HG03469 (cell line): Measurements from ENCODE around the gene PHF12.

ENCODE experiments used
- ATAC-seq: cut with Tn5 transposase; IDR thresholded peaks from one replicate; pipeline ENCODE4 v1.9.1; 2021; ENCODE audit warnings: mild to moderate bottlenecking, moderate library complexity, moderate number of reproducible peaks; ENCODE audit not compliant: unreplicated experiment

PHF12 gene

DNA sequence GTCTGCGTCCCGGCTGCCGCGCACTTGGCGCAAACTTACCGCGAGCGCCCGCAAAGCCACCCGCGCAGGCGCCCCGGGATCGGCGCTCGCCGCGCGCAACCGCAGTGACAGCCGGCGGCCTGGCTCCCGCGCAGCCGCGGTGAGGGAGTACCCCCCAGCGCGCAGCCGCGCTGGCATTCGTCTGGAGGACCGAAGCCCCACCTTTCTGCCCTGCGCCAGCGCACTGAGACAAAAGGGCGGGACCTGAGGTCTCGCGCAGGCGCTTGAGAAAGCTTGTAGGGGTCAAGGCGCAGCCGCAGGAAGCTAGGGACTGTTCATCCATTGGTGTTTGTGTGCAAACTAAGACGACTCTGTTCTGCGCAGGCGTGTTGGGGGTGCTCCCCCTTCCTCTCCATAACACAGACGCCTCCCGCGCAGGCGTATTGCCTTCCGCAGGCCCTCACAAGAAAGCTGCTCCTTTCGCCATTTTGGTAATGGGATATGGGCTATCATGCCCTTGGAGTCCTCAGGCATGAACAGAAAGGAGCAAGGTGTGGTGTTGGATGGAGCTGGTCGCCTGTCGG is at the start of gene PHF12:
Gene PHF12 (minus strand): TSS at position 91 of the 563 bp plus-strand sequence. CDS start 558 bp downstream, outside the sequence.
- peak; percentile 57 for ATAC-seq

DNA sequence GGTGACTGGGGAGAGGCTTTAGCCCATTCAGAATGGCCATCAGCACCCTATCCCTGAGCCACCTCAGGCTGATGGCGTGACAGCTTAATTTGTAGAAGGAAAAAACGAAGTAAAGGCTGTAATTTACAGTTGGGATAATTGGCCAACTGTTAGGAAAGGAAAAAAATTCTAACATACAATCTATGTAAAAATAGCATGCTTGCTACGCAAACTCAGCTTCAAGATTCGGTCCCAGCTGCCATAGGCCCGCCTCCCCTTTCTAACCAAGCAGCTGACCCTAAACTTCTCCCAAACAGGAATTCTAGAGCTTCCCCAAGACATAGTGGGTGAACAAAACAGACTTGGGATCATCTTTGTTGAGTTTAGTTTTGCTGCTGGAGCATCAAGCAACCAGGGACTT is 49.7 kb upstream of the PHF12 start:
- ATAC-seq: no peak

DNA sequence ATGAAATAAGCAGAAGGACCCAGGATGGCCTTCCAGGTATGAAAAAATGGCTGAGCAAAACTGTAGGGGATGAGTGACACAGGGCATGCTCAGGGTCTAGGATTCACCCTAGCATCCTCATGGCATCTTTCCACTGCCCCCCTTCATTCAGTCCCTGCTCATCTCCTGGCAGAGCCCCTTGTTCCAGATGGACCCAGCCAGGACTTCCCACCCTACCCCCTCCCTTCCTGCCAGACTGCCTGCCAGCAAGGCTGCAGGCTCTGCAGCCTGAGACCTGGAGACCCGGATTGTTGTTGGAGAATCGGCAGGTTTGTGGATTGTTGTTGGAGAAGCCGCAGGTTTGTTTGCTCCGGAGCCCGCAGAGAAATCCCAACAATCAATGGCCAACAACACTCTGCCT is 47.9 kb upstream of the PHF12 start:
- ATAC-seq: no peak

DNA sequence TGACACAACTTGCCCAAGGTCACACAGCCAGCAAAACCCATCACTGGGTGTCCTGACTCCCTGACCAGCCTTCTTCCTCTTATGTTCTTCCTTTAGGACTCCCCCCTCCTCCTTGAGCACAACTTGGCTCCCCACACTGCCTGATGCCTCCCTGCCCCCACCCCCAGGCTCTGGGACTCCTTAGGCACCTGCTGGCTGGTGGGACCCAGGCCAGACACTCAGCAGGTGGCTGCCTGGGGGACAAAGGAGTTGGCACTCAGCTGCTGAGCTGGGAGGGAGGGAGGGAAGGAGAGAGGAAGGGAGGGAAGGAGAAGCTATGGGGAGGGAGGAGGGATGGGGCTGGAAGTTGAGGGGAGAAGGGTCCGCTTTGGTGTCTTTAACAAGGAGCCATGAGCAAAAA is 46.5 kb upstream of the PHF12 start:
- ATAC-seq: no peak

DNA sequence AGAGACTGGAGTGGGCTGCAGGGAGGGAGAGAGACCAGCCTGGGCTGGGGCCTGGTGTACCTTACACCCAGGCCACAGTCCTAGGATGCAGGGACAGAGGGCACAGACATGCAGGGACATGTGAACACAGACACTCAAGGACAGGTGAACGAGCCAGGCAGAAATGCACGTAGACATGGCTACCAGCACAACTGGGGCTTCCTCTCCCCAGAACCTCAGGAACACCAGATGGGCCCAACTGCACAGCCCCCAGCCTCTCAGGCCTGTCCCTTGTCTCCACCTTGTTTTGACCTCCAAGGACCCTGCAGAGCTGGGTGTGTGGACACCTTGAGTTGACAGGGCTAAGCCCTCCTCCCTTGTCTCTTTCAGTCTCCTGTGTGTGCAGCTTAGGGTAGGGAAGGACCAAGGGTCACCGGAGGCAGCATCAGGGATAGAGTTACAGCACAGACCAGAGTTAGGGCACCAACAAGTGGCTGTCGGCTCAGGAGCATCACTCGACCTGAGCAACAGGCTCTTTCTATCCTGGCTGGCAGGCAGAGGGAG is 45.3 kb upstream of the PHF12 start:
- ATAC-seq: no peak

DNA sequence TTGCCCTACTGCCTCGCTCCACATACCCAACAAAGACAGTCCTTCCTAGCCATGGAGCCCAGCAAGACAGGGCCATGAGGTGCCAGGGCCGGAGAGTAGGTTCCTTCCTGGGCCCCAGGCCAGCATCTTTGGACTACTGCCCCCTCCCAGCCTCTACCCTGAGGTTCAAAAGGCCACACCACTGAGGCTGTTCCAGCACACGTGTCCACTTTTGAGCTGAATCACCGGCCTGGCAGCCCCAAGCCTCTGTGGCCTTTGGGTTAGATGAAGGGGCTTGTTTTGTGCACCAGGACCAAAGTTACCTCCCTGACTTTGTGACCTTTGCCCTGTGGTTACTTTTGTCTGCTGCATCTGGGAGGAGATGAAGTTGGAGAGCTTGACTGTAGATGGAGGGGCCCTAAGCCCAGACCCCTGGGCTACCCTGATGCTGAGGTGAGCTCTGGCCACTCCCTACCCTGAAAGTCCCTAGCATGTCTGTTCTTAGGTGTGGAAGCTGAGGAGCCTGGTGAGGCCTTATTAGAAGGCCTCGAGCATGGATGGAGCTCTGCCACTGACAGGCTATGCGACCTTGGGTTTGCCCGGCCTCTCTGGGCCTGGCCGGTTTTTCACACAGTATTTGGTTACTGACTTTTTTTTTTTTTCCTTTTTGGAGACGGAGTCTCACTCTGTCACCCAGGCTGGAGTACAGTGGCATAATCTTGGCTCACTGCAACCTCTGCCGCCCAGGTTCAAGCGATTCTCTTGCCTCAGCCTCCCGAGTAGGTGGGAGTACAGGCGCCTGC is 42.5 kb upstream of the PHF12 start:
- ATAC-seq: no peak

DNA sequence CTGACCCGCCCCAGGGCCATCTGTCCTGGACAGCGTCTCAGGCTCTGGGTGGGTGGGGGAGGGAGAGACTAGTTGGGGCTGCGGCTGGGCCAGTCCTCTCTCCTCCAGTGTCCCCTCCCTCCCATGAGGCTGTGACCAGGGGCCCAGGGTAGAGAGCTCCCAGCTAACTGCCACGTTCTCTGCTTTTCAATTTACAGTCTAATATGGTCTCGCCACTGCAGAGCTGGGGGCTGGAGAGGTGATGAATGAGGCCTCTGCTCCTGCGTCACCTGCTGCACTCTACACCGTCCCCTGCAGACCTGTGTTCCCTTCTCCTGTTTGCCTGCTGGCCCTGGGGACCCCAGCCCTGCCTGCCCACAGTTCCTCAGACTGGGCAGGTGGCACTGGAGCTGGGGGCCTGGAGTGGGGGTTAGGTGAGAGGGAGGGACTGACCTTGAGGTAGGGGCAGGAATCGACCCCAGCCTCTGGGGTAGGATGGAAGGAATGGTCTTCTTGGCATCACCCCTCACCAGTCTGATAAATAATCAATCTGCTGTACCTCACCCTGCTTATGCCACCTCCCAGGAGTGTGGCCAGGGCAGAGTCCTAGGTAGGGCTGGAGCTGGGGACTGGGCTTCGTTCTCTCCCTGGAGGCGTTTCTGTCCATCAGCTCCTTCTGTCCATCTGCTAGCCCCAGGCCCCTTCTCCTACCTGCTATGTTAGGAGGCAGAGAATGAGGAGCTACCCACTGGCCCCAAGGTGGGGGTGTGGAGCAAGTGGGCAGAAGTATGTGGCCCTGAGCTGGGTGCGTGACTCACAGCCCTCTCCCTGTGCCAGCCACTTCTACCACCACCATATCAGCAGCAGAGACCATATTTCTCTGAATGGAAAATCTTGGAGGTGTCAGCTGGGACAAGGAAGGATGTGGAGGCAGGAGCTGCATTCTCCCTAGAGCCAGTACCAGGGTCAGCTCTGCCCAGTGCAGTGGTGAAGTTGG is 41.6 kb upstream of the PHF12 start:
- ATAC-seq: no peak

DNA sequence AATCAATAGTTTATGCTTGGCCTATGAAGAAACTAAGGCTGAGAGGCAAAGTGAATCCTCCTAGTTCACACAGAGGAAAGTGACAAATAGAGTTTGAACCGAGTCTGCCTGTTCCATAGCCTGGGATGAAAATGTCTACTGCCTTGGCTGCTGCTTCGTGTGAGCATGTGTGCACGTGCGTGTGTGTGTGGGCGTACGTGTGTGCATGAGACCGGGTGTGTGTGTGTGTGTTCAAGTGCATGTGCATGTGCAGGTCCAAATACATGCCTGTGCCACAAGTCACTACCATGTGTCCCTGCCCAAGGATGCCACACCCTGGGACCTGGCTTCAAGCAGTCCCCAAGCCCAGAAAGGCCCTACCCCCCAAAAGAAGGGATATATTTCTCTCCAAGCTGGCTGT is 40.9 kb upstream of the PHF12 start:
- ATAC-seq: no peak

DNA sequence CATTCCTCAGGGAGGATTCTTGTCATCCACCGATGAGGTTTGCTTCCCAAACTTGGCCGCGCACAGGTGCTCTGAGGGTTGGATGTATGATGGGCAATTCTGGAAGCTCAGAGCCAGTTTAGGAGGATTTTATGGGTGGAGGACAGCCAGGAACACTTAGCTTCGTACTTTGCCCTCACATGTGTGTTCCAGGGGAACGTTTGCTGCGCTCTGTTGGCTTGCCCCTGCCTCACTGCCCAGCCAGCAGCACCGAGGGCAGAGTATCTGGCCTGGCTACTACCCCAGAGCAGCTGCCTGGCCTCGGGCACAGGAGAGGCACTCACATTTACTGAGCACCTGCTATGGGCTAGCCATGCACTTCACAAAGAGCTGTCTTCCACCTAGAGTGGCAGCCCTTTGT is 40.5 kb upstream of the PHF12 start:
- no peak for ATAC-seq

DNA sequence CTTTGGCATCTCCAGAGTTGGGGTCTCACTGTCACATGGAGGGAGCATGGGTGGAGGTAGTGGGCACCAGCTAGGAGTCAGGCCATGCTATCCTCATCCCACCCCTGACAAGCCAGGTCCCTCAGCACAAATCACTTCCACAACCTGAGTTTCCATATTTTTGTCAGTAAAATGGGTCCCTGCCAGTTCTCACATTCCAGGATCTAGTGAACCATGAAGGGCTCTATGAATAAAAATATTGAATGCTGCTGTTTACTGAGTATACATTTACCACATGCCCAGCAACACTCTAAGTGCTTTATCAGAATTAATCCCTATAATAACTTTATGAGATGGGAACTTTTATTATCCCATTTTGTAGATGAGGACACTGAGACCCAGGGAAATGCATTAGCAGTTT is 37.7 kb upstream of the PHF12 start:
- ATAC-seq: no peak

DNA sequence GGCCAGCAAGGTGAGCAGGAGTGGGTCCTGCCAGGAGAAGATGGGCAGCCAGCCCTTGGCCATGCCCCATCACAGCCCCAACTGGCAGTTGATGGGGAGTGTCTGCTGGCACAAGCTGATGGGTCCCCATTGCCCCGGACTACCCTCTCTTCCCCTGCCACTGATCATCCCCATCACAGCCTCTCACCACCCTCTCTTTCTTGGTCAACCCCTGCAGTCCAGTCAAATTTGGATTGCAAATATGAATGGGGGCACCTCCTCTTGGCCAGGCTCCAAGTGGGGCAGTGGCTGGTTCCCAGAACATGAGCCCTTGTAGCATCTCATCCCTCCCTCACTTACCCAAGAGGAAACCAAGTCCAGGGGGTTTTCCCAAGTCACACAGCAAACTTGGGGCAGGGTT is 37.2 kb upstream of the PHF12 start:
- no peak for ATAC-seq

DNA sequence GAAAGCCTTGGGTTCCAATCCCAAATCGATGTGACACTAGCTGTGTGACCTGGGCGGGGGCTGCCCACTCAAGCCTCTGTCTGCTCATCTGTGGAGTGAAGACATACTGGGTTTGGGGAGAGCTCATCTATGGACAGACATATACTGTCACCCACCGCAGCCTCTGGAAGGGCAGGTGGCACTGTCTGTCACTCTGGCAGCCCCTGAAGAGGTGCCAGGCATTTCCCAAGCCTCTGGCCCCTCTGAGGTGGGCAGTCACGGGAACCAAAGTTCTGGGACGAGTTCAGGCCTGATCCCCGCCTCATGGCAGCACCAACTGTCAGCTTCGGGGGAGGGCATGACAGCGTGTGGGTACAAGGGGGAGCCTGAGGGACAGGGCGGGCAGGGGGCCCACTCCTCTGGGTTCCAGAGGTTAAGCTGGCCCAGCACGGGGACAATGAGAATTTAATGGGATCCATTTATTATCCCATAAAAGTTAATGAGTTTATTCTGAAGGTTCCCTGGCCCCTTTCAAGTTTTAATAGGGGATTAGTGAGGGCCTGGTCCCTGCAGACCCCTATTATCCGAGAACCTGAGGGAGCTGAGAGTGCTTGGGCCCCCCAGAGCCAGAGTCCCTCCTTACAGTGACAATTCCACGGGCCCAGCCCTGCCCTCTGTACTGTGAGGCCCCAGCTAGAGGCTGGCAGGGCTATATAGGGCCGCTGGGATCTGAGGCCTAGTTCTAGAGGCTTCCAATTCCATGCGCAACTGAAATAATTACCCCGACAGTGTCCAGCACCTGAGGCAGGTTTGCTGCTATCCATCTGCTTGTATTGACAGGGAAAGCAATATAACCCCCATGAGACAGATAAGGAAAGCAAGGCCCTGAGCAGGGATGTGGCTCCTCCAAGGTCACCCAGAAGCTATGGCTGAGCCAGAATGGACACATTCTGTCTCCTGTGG is 35.7 kb upstream of the PHF12 start:
- no peak for ATAC-seq

DNA sequence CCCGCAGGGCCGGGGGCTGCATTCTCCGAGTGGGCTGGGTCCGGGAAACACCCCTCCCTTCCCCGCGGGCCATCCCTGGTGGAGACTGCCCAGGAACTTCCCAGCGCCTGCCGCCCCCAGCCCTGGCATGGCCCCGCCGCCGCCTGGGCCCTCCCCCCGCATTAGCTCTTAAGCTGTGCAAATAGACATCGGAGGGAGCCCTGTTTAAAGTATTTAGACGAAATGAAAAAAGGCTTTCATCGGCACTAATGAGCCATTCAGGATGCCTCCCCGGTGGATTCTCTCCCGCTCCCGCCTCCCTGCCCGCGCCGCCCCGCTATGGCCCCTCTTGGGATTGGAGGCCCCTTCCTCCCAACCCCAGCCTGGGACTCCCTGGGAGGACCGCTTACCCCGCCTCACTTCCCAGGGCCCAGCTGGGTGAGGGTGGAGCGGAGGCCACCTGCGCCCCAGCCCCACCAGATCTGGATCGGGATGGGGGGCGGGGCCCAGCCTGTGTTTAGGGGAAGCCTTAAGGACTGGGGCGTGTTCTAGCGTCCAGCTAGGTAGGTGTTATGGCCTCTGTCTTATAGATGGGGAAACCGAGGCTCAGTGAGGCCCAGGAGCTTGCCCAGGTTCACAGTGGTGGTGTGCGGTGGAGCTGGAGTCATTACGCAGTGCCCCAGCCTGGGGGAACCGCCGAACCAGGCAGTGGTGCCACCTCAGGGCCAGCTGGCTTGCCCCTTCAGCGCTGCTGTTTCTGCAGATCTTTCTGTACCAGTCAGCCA is 34.8 kb upstream of the PHF12 start:
- no peak for ATAC-seq

DNA sequence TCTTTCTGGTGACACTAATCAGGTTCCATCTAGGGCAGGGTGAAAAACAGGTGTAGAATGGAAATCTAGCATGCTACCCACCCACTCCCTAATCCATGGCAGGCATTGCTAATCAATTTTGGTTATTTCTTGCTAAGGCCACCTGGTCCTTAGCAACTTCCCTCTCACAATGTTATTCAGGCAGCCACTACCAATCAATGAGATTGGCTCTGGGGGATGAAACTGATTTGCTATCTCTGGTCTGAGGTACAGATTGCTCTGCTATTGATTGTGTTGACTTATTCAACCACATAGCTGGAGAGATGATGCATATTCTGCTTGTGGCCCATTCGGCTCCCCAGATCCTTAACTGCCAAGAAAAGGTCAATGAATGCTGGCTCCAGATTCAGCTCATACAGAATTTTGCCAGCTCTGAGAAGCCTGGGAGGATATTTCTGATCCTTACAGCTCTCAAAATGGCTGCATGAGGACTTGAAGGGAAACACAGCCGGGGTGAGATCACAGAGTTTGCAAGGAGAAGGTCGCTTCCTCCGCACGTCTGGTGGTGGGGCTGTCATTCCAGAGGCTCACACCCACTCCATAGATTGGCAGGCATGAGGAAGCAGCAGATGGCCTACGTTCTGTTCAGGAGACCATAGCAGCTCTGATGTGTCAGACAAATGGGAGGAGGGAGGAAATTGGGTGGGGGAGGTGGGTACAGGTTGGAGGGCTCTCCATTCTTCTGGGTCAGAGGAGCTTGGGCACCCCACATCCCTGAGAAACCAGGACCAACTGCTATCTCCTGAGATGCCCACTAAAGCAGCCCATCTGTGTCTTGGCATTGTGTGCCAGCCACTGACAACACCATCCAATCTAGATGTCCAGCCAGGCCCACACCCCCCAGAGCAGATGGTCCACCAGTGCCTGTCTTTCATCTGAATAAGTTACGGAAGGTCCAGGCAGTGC is 32.2 kb upstream of the PHF12 start:
- no peak for ATAC-seq

DNA sequence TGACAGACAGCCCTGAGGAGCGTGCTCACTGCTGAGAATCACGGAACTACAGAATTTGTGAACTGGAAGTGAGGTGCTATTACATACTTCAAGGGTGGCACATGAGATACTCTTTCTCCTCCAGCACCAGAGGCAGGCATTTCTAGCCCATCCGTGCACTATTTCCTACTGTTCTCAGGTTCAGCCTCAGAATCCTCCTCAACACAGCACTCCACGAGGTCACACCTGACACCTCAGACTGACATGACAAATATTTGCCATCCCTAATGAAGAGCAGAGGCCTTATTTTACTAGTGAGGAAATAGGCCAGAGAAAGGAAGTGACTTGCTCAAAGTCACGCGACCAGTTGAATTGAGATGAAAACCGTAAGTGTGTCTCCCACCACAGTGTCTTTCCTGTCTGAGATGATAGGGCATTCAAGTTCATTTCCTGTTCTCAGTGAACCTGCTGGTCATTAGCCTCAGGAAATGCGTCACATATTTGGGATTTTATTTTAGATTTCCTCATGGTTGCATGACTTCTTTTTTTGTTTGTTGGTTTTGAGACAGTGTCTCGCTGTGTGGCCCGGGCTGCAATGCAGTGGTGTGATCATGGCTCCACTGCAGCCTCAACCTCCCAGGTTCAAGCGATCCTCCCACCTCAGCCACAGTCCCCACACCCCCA is 30.9 kb upstream of the PHF12 start:
- ATAC-seq: no peak

DNA sequence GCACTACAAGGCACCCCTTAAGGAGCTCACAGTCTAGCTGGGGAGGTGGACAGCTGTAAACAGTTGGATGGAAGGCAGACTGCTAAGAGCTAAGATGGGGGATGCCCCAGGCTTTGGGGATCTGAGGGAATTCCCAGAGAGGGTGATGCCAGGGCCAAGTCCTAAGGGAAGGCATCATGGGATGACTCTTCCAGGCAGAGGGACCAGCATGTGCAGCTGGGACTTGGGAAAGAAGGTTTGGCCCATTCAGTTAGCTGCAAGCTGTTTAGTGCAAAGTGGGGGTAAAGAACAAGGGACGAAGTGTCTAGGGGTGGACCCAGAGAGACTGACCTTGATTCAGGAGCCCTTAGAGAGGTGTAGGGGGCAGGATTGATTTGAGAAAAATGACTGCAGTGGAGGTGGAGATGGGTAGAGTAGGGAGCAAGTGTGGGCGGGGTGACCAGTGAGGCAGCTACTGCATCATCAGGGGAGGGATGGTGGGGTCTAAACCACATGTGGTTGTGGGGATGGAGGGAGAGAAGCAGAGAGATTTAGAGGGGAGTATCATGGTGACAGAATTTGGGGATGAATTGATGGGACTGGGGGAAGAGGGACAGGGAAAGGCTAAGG is 27.1 kb upstream of the PHF12 start:
- no peak for ATAC-seq

DNA sequence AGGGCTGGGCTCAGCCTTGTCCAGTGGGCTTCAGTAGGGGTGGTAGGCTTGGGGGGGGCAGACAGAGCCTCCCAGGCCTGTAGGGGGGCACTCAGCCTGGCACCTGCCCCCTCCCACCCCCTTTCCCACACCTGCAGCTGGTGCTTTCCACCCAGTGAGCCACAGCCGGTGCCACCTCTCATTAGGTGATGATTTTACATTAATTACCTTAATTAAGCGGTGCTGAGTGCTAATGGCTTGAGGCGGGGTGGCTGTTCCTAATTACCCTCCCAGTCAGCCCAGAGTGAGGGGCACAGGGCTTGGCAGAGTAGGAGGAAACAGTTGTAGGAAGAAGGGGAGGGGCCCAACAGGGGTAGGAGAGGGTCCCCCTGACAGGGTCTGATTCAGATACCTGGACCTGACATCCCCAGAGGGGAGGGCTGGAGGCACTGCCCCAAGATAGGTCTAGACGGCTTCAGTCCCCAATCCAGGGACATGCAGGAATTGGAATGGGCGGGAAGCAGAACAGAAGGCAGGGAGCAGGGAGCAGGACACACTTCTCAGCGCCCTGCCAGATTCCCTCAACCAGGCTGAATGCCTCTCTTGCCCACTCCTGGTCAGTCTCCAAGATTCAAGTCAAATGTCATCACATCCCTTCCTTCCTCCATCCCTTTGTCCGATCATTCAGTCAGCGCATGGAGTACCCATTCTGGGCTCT is 26.5 kb upstream of the PHF12 start:
- ATAC-seq: no peak
